Psoas muscle (tissue), 8 donors: Measurements from ENCODE around the gene CLDN7. TPM values are rescaled to one million over a fixed set of nuclear protein-coding genes. Genes with fewer than 3 reads are reported as not detected.

Experiments used
- ATAC-seq, 4 donors: fragments of 200-7000 bp; cut with Tn5 transposase; one replicate each; pipeline ENCODE4 v1.9.1; 2020; ENCODE audit warnings: moderate library complexity in 3 of 4, mild to moderate bottlenecking in 2 of 4
- DNase-seq, 2 donors: peaks; one replicate each; pipeline ENCODE4 v3.0.0-alpha.2; 2020
- H3K27ac ChIP-seq: fragments of 200-600 bp; one replicate; pipeline ENCODE4 v1.8.0; 2022
- H3K27me3 ChIP-seq, 3 donors: fragments of 200-600 bp in 1 of 3; one replicate each; pipeline versions ENCODE4 v1.6.1 to v1.8.0; 2013 to 2022; ENCODE audit warnings: low read length in 2 of 3, mild to moderate bottlenecking in 2 of 3, moderate library complexity in 1 of 3; ENCODE audit not compliant: insufficient read depth in 3 of 3
- H3K36me3 ChIP-seq, 2 donors: fragments of 200-600 bp in 1 of 2; one replicate each; pipeline versions ENCODE4 v1.6.1 to v1.8.0; 2013 to 2022; ENCODE audit warnings: low read depth in 1 of 2, mild to moderate bottlenecking in 1 of 2, moderate library complexity in 1 of 2; ENCODE audit not compliant: insufficient read depth in 1 of 2
- H3K4me1 ChIP-seq: fragments of 200-600 bp; one replicate; pipeline ENCODE4 v1.8.0; 2022
- H3K4me3 ChIP-seq: fragments of 200-600 bp; one replicate; pipeline ENCODE4 v1.8.0; 2022; ENCODE audit warnings: mild to moderate bottlenecking
- H3K9me3 ChIP-seq: fragments of 200-600 bp; one replicate; pipeline ENCODE4 v1.8.0; 2022
- WGBS, 3 donors: extraction: QIAGEN DNeasy Blood & Tissue Kit; methylation state at CpG; one replicate each; pipeline versions ENCODE4 v1.1.6 to v1.1.7; 2013; 5-methylcytosine and 5-hydroxymethylcytosine counted together
- intact Hi-C, 2 donors: fragments of 100-400 bp; cut with DNase I; formaldehyde crosslinking; loops; one replicate each; pipeline versions ENCODE4 v1.11.0 to v1.14.2; 2022
- polyA plus RNA-seq, 3 donors: library from polyadenylated mRNA; stranded (reverse); fragments of 200-250 nt; gene quantifications; one replicate each; pipeline ENCODE4 v1.2.3, GENCODE V29; 2013
- total RNA-seq, 4 donors: library from RNA; stranded (reverse); fragmentation: NEBNext Ultra II Directional in 2 of 4; extraction: Animal tissue kit (Norgen Biotek cat#: 25700) in 2 of 4; gene quantifications; one replicate each; pipeline versions ENCODE4 v1.2.1 to v1.2.4, GENCODE V29; 2021 to 2023
- TF ChIP-seq, protein P1 (sequence below): fragments of 200-600 bp; IDR thresholded peaks from one replicate; pipeline ENCODE4 v1.8.0; 2022; ENCODE audit warnings: antibody characterized with exemption
- donor health status: healthy with polysubstance abuse.
- donor health status: DM: no; HTN: no; CAD: no; lungs with moderate emphysema.
- donor health status: Bipolar disorder and iron deficiency.
- donor health status: healthy.
- donor health status: DM: yes; HTN: yes; CAD: no.
- donor health status: DM: no; HTN: no; CAD: no.
- donor health status: DM: no; HTN: no; CAD: no.
- donor health status: DM: yes; HTN: yes; CAD: no.

Gene CLDN7
- total and polyA plus RNA-seq, 7 donors = 0.48 to 1.1 (median 0.93) TPM; not detected in 1

DNA sequence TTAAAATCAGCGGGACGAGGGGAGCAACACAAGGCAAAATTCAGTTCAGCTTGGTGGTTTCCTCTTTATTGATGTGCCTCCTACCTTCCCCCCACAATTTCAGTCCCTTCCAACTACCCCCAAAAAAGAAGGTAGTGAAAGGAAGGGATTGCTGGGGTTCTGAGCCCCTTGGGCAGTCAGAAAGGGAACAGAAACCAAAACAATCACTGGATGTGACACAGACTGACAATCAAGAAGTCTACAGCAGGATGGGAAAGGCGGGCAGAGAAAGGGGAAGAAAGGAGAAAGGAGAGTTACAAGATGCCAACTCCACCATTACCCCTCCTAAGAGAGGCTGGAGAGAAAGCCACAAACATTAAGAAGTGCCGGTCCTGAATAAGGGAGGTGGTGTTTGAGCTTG, 21.9 kb downstream of the CLDN7 start:
- intact Hi-C loops = loop anchor here (10.0 kb wide), 2 partner anchors 324 to 904 kb away; partner anchors contain the start of gene SENP3 (in 1 of the 2)
- H3K36me3 ChIP-seq = peaks cover 7 to 50% of the 10 kb centered on the region in 2 donors

DNA sequence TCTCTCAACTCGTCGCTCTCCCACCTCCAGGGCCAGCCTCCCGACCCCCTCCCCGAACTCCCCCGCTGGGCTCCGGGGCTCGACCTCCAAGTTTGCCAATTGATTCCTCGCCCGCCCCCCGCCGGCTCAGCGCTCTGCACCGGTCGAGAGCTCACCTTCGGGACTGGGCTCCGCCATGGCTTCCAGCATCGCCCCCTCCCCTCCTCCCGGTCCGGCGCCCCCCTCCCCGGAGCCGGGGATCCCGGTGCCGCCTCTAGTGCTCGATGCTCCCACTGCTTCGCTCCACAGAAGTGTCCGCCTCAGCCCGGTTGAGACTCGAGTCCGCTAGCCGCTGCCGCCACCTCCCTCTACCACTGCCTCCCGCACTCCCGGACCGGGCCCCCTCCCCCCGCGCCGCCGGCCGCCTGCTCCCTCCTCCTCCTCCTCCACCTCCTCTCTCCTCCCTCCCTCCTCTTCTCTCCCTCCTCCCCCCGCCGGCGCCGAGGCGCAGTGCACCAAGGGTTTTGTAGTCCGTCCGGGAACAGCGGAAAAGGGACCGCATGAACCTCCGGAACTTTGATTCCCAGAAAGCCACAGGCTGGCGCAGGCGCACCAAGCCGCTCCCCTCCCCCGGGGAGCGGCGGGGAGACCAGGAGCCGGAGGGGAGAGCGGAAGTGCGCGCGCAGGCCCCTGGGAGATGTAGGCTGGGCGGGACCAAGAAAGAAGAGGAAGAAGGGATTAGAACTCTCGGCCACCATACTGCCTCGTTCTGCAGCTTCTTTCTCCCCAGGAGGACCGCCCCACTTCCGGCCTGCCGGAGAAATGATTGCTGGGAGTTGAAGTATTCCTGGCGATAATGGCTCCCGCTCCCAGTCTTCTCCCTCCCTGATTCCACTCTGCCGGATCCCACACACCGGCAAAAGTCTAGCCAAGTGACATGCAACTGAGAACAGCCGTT, 22.9 kb downstream of the CLDN7 start, which contains the start of gene PHF23:
PHF23 (minus strand) TSS at position 367 of the 937 bp plus-strand sequence; CDS start at position 189, 178 bp downstream.
- Histone ChIP-seq H3K4me3 (peak within 1 kb of the TSS; percentile 96), H3K27me3 (no peaks in the 10 kb centered on the region), H3K4me1 (peaks cover 33% of the 10 kb centered on the region), H3K36me3 (peaks cover 7 to 45% of the 10 kb centered on the region in 2 donors), H3K27ac (peak within 1 kb of the TSS; percentile 96), H3K9me3 (no peaks in the 10 kb centered on the region)
- DNase-seq = peak; percentile 99 to 100
- TF ChIP-seq, protein P1, sequence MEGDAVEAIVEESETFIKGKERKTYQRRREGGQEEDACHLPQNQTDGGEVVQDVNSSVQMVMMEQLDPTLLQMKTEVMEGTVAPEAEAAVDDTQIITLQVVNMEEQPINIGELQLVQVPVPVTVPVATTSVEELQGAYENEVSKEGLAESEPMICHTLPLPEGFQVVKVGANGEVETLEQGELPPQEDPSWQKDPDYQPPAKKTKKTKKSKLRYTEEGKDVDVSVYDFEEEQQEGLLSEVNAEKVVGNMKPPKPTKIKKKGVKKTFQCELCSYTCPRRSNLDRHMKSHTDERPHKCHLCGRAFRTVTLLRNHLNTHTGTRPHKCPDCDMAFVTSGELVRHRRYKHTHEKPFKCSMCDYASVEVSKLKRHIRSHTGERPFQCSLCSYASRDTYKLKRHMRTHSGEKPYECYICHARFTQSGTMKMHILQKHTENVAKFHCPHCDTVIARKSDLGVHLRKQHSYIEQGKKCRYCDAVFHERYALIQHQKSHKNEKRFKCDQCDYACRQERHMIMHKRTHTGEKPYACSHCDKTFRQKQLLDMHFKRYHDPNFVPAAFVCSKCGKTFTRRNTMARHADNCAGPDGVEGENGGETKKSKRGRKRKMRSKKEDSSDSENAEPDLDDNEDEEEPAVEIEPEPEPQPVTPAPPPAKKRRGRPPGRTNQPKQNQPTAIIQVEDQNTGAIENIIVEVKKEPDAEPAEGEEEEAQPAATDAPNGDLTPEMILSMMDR = no peak
- intact Hi-C loops = loop anchor here (10.0 kb wide), 3 partner anchors 325 to 905 kb away; partner anchors contain the start of genes MPDU1 (in 1 of the 2) and SENP3 (in 1 of the 2)
- 0 to 2% (median 1%) methylated on average over 59 to 72 of the region's 72 CpGs for WGBS, 3 donors
- ATAC-seq = peak; percentile 73 to 79 (median 76)

More for the DNA sequence above, 21.9 kb downstream of the CLDN7 start:
- Histone ChIP-seq H3K27me3 (no peaks in the 10 kb centered on the region), H3K27ac (peak overlapping the region; percentile 87), H3K9me3 (no peaks in the 10 kb centered on the region), H3K4me1 (peaks cover 26% of the 10 kb centered on the region), H3K4me3 (peak overlapping the region; percentile 96)
- 66 to 74% (median 68%) methylated on average over 4 of the region's 4 CpGs for WGBS, 3 donors
- no peak for ATAC-seq
- TF ChIP-seq, protein P1 = no peak
- DNase-seq = no peak

DNA sequence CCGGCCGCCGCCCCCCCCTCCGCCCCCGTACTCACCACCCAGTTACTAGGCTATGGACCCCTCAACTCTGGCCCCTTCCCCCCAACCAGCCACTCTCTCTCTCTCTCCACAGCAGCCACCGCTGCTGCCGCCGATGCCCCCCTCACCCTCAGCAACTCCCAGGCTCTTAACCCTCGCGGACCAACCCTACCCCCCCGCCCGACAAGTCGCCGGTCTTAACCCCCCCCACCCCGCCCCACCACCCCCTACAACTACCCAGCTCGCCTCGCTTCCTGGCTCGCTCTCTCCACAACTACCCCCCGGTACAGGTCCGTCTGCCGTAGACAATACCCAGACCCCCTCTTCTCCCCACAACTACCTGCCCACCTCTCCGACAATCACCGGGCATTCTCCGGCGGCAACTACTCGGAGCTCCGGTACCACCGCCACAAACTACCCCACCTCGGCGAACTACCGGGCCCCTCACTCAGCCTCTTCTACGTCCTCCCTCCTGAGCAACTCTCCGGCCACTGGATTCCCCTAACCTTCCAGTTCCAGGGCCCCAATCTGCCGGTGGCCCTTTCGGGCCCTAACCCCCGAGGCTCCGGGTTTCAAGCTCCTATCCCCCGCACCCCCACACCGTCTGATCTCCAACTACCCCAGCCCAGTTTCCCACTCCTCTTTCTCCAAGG, 23.7 kb downstream of the CLDN7 start:
- ATAC-seq (no peak), DNase-seq (peak in 1 of 2 donors; percentile 61)
- intact Hi-C loops = loop anchor here in 1 of 2 donors (10.0 kb wide), 1 partner anchor 346 kb away; the partner anchor contains the start of gene MPDU1
- Histone ChIP-seq H3K27ac (peak overlapping the region; percentile 96), H3K36me3 (peaks cover 7 to 37% of the 10 kb centered on the region in 2 donors), H3K27me3 (no peaks in the 10 kb centered on the region), H3K9me3 (no peaks in the 10 kb centered on the region), H3K4me1 (peaks cover 32% of the 10 kb centered on the region), H3K4me3 (peak overlapping the region; percentile 96)
- WGBS, 3 donors = 0 to 1% (median 1%) methylated on average over 32 to 37 of the region's 39 CpGs
- TF ChIP-seq, protein P1 = no peak

DNA sequence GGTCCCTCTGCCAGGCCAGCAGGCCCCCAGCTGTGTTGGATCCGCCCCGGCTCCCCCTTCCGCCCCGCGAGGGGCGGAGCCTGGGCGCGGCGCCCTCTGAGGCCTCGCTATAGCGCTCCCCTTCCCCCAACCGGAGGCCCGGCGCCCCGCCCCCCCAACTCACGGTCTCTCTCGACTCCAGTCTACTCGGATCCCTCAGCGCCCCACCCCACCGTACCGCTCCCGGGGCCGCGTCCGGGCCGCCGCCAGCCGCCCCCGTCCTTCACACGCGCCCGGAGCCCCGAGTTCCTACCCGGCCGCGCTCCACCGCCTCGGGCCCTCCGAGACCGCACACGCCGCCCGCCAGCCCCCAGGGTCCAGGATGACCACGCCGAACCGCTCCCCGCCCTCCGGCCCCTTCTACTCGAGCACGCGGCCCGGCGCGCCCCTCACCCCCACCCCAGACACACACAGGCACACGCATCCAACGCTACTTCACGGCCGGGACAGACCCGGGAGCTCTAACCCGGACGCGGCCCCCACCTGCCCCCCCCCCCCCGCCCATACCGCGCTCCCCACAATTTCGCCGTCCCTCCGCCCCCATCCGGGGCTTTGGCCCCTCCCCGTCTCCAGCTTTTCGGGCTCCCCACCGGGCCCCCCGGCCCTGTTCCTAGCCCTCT, 24.4 kb downstream of the CLDN7 start:
- H3K9me3 ChIP-seq = no peaks in the 10 kb centered on the region
- intact Hi-C loops = loop anchor here in 1 of 2 donors (2.0 to 10.0 kb wide), 2 partner anchors 17 to 347 kb away; partner anchors contain the start of gene MPDU1
- TF ChIP-seq, protein P1 = no peak

More for the DNA sequence above, 24.4 kb downstream of the CLDN7 start:
- WGBS, 3 donors = 0 to 1% (median 1%) methylated on average over 37 to 69 of the region's 73 CpGs
- H3K4me1 ChIP-seq = peaks cover 35% of the 10 kb centered on the region
- H3K4me3 ChIP-seq = peak overlapping the region; percentile 96
- H3K36me3 ChIP-seq = peaks cover 7 to 34% of the 10 kb centered on the region in 2 donors
- peak in 3 of 4 donors; percentile 2 to 13 (median 10) for ATAC-seq
- DNase-seq = peak; percentile 86 to 89
- H3K27ac ChIP-seq = peak overlapping the region; percentile 96
- no peaks in the 10 kb centered on the region for H3K27me3 ChIP-seq
